Thyroid gland (tissue), 4 donors: ENCODE measurements around the gene BRIP1. TPM values are rescaled to one million over a fixed set of nuclear protein-coding genes. Genes with fewer than 3 reads are reported as not detected.

Experiments
- DNase-seq, 2 donors: peaks; one replicate each; pipeline ENCODE4 v3.0.0-alpha.2; 2019
- H3K27ac ChIP-seq, 3 donors: fragments of 200-600 bp; sonication (generic); 1 replicate in 2 of 3; 2 replicates in 1 of 3; pipeline ENCODE4 v1.5.1; 2016 to 2019; ENCODE audit warnings: mild to moderate bottlenecking in 1 of 3, moderate library complexity in 1 of 3
- H3K27me3 ChIP-seq: fragments of 200-600 bp; sonication (generic); one replicate; pipeline ENCODE4 v1.5.1; 2019
- H3K36me3 ChIP-seq, 2 donors: fragments of 200-600 bp; sonication (generic); one replicate each; pipeline ENCODE4 v1.5.1; 2016 to 2019
- H3K4me1 ChIP-seq, 2 donors: fragments of 200-600 bp; sonication (generic); one replicate each; pipeline ENCODE4 v1.5.1; 2017 to 2019
- H3K4me3 ChIP-seq, 3 donors: fragments of 200-600 bp; sonication (generic); replicated peaks in 1 of 3; 1 replicate in 2 of 3; 2 replicates in 1 of 3; pipeline ENCODE4 v1.5.1; 2016; ENCODE audit warnings: mild to moderate bottlenecking in 1 of 3
- H3K9me3 ChIP-seq: fragments of 200-600 bp; sonication (generic); one replicate; pipeline ENCODE4 v1.5.1; 2017
- POLR2A ChIP-seq, 2 donors: fragments of 450-650 bp; IDR thresholded peaks; one replicate each; pipeline ENCODE4 v1.6.1; 2017; ENCODE audit warnings: antibody characterized with exemption in 2 of 2, mild to moderate bottlenecking in 2 of 2, moderate library complexity in 1 of 2
- WGBS, 2 donors: methylation state at CpG; one replicate each; pipeline ENCODE4 v1.1.5; 2017; 5-methylcytosine and 5-hydroxymethylcytosine counted together
- intact Hi-C: fragments of 100-400 bp; cut with DNase I; formaldehyde crosslinking; loops from one replicate; pipeline ENCODE4 v1.15.1; 2023
- total RNA-seq, 4 donors: library from RNA; depleted of rRNA; stranded (reverse); fragments of >200 nt; gene quantifications; one replicate each; pipeline ENCODE4 v1.2.3, GENCODE V29; 2016
- TF ChIP-seq, protein P1 (sequence below), 6 experiments: fragments of 200-600 bp in 3 of 6; fragments of 450-650 bp in 3 of 6; sonication (generic) in 3 of 6; IDR thresholded peaks; one replicate each; pipeline ENCODE4 v1.5.1; 2016 to 2019; ENCODE audit warnings: antibody characterized with exemption in 6 of 6, mild to moderate bottlenecking in 2 of 6, inconsistent platforms in 1 of 6, moderate library complexity in 1 of 6

Gene BRIP1
- total RNA-seq, 4 donors from 2014 or later = 0.40 TPM; not detected in 3

- Histone ChIP-seq H3K27me3 (no peaks in the 10 kb centered on the region), H3K4me3 (no peak overlapping the region), H3K4me1 (no peaks in the 10 kb centered on the region), H3K36me3 (no peaks in the 10 kb centered on the region), H3K9me3 (no peaks in the 10 kb centered on the region), H3K27ac (no peak overlapping the region)
- WGBS, 2 donors = 94 to 95% methylated on average over 3 of the region's 3 CpGs
- TF ChIP-seq, protein P1, sequence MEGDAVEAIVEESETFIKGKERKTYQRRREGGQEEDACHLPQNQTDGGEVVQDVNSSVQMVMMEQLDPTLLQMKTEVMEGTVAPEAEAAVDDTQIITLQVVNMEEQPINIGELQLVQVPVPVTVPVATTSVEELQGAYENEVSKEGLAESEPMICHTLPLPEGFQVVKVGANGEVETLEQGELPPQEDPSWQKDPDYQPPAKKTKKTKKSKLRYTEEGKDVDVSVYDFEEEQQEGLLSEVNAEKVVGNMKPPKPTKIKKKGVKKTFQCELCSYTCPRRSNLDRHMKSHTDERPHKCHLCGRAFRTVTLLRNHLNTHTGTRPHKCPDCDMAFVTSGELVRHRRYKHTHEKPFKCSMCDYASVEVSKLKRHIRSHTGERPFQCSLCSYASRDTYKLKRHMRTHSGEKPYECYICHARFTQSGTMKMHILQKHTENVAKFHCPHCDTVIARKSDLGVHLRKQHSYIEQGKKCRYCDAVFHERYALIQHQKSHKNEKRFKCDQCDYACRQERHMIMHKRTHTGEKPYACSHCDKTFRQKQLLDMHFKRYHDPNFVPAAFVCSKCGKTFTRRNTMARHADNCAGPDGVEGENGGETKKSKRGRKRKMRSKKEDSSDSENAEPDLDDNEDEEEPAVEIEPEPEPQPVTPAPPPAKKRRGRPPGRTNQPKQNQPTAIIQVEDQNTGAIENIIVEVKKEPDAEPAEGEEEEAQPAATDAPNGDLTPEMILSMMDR (IDR thresholded peaks at IDR 0.05) = no peak
- TF ChIP-seq POLR2A (IDR thresholded peaks at IDR 0.05) = no peak
- intact Hi-C loops = no loop called here
- no peak for DNase-seq
Observed at GRCh38 chr17:61846761-61847375, 16.5 kb downstream of the BRIP1 start.

DNA sequence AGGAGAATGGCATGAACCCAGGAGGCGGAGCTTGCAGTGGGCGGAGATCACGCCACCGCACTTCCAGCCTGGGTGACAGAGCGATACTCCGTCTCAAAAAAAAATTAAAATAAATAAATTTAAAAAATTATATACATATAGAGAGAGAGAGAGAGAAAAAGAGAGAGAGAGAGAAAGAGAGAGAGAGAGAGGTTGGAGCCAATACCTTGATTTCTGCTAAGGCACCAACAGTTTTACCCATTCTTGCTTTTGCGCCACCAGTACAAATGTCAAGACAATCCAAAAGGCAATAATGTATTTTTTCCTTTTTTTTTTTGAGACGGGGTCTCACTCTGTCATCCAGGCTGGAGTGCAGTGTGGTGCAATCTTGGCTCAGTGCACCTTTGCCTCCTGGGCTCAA lies 17.2 kb downstream of the BRIP1 start:
- no peak for DNase-seq
- Histone ChIP-seq H3K4me3 (no peak overlapping the region), H3K27me3 (no peaks in the 10 kb centered on the region), H3K9me3 (no peaks in the 10 kb centered on the region), H3K4me1 (no peaks in the 10 kb centered on the region), H3K36me3 (no peaks in the 10 kb centered on the region), H3K27ac (no peak overlapping the region)
- TF ChIP-seq, protein P1 (IDR thresholded peaks at IDR 0.05) = no peak
- no peak for TF ChIP-seq POLR2A (IDR thresholded peaks at IDR 0.05)
- intact Hi-C loops = no loop called here
- WGBS, 2 donors = 96% methylated on average over 8 of the region's 8 CpGs

DNA sequence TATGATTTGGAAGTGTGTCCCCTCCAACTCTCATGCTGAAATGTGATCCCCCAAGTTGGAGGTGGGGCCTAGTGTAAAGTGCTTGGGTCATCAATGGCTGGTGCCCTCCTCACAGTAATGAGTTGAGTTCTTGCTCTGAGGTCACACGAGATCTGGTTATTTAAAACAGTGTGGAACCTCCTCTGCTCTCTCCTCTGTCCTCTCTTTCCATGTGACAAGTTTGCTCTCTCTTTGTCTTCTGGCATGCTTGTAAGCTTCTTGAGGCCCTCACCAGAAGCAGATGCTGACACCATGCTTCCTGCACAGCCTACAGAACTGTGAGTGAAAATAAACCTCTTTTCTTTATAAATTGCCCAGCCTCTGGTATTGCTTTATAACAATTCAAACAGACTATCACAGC lies 19.9 kb downstream of the BRIP1 start:
- Histone ChIP-seq H3K4me3 (no peak overlapping the region), H3K27ac (no peak overlapping the region), H3K9me3 (no peaks in the 10 kb centered on the region), H3K4me1 (no peaks in the 10 kb centered on the region), H3K36me3 (no peaks in the 10 kb centered on the region), H3K27me3 (no peaks in the 10 kb centered on the region)
- TF ChIP-seq, protein P1 (IDR thresholded peaks at IDR 0.05) = no peak
- no peak for TF ChIP-seq POLR2A (IDR thresholded peaks at IDR 0.05)
- 91 to 94% methylated on average over 1 of the region's 1 CpG for WGBS, 2 donors
- DNase-seq = no peak
- intact Hi-C loops = no loop called here

GRCh38 chr17:61842899-61843298 lies 20.4 kb downstream of the BRIP1 start:
- intact Hi-C loops = no loop called here
- Histone ChIP-seq H3K27me3 (no peaks in the 10 kb centered on the region), H3K4me3 (no peak overlapping the region), H3K27ac (no peak overlapping the region), H3K36me3 (no peaks in the 10 kb centered on the region), H3K4me1 (no peaks in the 10 kb centered on the region), H3K9me3 (no peaks in the 10 kb centered on the region)
- WGBS, 2 donors = 93 to 96% methylated on average over 1 of the region's 1 CpG
- no peak for TF ChIP-seq POLR2A (IDR thresholded peaks at IDR 0.05)
- TF ChIP-seq, protein P1 (IDR thresholded peaks at IDR 0.05) = no peak
- no peak for DNase-seq

DNA sequence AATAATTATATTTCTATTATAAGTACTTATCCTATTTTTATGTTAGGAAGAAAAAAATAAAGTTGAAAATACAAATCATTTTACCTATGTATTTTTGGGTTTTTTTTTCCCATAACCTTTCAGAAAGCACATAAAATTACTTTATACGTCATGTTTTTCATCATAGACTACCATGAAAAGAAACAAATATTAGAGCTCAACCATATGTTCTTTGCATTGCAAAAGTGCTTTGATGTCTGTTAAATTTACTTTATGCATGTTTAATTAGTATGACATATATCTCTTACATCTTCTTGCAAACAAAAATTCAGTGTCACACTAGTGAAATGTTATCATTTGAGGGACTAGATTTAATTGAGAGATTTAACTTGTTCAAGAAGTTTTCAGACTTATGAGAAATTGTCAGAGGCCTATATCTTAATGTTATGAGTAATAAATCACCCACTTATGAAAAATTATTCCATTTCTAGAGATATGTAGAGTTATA lies 24.0 kb downstream of the BRIP1 start:
- intact Hi-C loops = loop anchor here (10.0 kb wide), 1 partner anchor 425 kb away; no protein-coding TSS in a partner anchor
- Histone ChIP-seq H3K4me3 (no peak overlapping the region), H3K9me3 (no peaks in the 10 kb centered on the region), H3K27me3 (no peaks in the 10 kb centered on the region), H3K27ac (no peak overlapping the region), H3K4me1 (no peaks in the 10 kb centered on the region), H3K36me3 (no peaks in the 10 kb centered on the region)
- DNase-seq = no peak
- TF ChIP-seq POLR2A (IDR thresholded peaks at IDR 0.05) = no peak
- TF ChIP-seq, protein P1 (IDR thresholded peaks at IDR 0.05) = no peak
- WGBS, 2 donors = 94 to 97% methylated on average over 1 of the region's 1 CpG
